ENCODE data around the gene VPS18.

Gene VPS18

GRCh38 chr15:40871749-40872617 lies 22.3 kb upstream of the VPS18 start:
- DNase-seq: no peak

- DNase-seq: no peak
Measured at GRCh38 chr15:40872791-40873693, 21.2 kb upstream of the VPS18 start.

DNA sequence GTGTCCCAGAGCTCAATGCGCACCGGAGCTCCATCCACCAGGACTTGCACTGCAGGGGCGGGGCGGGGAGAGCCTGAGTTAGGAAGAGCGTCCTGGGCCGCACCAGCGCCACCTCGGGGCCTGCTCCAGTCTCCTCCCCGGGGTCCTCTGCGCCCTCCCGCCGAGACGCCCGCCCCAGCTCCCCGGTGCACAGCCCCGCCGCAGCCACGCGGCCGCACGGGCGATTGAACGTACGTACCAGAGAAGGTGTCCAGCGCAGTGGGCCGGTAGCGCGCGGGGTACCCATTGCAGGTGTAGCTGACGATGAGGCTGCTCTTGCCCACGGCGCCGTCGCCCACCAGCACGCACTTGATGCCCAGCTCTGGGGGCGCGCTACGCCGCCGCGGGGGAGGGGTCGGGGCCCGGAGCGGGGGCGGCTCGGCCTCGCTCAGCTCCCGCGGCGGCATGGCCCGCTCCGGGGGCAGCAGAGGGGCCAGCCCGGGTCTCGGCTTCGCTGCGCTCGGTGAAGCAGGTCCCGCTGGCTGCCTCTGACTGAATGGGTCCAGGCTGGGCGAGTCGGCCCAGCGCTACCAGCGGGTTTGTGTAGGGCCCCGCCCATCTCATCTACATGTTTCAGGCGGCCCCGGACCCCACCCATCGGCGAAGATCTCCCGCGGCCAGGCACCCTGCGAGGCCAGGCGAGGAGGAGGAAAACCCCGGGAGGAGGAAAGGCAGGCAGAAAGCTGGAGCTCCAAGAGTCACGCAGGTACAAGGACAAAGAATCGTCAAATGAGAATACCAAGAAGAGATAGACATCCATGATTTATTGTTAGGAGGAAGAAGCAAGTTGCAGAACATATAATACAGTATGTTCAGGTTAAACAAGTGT lies 20.3 kb upstream of the VPS18 start, which contains the start of gene RHOV:
RHOV (minus strand) TSS at position 541 of the 868 bp plus-strand sequence; CDS start at position 446, 95 bp downstream.
- peak; percentile 37 for DNase-seq

DNA sequence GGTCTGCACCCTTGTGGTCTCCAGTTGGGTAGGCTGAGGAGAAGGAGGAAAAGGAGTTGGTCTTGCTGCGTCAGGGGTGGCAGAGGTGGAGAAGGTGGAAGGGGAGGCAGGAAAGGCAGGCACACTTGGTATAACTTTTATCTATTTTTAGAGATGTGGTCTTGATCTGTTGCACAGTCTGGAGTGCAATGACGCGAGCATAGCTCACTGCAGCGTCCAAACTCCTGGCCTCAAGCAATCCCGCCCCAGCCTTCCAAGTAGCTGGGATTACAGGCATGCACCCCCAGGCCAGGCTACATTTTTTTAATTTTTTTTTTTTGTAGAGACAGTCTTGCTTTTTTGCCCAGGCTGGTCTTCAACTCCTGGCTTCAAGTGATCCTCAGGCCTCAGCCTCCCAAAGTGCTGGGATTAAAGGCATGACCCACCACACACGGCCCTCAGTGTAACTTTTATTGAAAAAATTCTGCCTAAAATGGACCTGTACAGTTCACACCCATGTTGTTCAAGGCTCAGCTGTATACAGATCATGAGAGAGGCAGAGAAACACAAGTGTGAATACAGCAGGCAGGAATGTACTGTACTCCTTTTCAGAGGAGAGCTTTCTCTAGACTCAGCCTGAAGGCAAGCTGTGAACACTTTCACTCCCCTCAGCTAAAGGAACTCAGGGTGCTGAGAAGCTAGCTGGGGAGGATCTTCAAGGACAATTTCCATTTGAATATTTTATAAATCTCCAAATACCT lies 18.1 kb upstream of the VPS18 start:
- no peak for DNase-seq

DNA sequence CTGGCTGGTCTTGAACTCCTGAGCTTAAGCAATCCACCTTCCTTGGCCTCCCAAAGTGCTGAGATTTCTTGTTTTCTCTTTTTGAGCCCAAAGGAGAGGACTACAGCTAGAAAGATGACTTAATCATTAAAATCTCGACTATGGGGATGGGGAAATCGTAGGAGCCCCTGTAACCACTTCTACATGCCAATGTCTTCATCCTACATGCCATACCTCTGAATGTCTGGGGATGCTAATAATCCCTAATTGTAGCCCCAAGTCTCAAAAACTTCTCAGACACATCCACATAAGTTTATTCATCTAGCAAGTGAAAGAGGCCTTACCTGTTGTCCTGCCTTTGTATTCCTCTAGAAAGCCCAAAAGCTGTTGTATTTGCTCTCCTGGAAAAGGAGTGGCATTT lies 16.6 kb upstream of the VPS18 start:
- DNase-seq: no peak

GRCh38 chr15:40878785-40879184 lies 15.5 kb upstream of the VPS18 start:
- no peak for DNase-seq

DNA sequence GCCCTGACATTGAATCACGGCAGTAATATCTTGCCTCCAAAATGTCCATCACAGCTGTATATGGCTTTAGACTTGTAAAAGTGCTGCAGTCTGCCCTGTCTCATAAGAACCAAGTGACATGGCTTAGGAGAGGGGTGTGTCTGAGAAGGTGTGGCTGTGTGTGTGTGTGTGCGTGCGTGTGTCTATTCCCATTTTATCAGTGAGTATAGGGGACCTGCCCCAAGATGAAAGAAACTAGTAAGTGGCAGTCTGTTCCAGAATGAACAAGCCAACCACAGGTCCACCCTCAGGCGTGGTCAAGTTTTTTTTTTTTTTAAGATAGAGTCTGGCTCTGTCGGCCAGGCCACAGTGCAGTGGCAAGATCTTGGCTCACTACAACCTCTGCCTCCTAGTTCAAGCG lies 14.6 kb upstream of the VPS18 start:
- no peak for DNase-seq

DNA sequence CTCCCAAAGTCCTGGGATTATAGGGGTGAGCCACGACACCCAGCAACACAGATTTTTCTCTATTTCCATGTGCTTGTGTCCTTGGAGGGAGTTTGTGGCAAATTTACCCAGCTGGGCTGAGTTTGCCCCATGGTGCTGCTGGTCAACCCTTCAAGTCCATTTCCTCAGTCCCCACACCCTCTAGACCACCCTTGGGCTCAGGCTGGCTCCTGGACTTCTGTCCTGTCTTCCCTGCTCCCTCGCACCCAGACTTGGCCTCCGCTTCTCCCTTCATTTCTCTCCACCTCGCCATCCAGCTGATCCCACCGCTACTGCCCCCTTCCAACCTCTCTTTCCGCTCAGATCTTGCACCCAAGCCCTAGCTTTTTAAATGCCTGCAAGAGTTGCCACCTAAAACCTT lies 12.9 kb upstream of the VPS18 start:
- no peak for DNase-seq

- no peak for DNase-seq
Measured at GRCh38 chr15:40886586-40886985, 7.7 kb upstream of the VPS18 start.

DNA sequence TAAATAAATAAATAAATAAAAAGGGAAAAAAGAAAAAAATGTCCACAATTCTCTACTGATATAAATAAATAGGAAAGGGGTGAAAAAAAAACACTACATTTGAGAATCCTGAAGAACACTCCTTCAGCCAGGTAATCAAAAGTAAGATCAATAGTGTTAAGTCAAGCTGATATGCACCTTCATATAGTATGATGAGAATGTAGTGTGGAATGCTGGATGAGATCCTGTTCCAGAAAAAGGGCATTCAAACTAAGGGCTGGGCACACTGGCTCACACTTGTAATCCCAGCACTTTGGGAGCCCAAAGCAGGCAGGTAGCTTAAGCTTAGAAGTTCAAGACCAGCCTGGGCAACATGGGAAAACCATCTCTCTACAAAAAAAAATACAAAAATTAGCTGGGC lies 5.1 kb upstream of the VPS18 start:
- DNase-seq: no peak

GRCh38 chr15:40891138-40891537 lies 3.1 kb upstream of the VPS18 start:
- no peak for DNase-seq

GRCh38 chr15:40891810-40892446 lies 2.3 kb upstream of the VPS18 start:
- DNase-seq: peak; percentile 48

- DNase-seq: no peak
Measured at GRCh38 chr15:40892447-40893012, 1.7 kb upstream of the VPS18 start.

DNA sequence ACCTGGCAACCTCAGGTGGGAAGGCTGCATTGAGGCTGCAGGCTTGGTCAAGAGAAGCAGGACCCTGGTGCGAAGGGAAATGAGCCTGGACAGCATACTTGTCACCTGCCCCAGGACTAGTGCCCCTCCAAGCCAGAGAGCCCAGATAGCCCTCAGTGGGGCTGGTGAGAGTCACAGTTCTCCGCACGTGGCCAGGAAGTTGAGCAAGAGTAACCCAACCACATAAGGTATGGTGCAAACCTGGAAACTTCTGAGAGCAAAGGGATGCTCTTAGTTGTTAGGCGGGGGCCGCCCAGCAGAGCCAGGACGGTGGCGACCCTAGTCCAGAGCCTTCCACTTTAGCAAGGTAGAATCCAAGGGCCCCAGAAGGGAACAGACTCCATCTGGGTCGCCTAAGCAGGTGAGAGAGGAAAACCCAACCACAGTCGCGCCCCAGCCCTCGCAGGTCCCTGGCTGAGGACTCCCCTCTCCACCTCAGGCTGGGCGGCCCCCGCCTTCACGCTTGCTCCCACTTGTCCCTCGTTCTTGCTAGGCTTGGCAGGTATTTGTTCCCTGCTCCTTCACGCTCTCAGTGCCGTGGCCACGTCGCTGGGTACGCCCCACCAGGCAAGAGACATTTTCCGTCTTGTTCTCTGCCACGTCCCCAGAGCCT lies 1.1 kb upstream of the VPS18 start:
- no peak for DNase-seq

DNA sequence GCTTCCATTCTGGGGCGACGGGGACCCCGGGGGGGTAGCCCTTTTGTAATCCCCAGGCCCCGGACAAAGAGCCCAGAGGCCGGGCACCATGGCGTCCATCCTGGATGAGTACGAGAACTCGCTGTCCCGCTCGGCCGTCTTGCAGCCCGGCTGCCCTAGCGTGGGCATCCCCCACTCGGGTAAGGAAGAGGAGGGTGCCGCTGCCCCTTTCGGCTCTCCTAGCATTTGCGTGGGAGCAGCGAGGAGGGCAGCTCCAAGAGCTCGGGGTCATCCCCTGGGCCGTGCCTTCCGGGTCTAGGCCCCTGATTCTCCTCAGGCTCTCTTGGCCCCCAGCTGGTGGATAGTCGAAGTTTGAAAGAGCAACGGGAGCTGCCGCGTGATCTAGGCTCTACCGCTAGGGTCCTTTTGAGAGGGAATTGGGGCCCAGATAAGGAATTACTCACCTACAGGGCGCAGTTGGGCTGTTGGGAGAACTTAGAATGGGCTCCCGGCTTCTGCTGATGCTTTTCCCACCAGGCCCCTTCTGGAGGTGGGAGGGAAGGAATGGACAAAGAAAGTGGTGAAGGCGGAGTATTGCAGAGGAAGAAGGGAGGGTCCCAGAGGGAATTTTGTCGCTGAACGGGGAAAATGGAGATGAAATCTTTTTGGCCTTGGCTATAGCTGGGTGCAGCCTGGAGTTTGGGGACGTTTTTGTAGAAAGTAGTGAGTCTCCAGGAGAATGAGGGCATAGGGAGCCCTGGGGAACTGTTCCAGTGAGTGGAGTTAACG lies 615 bp downstream of the VPS18 start:
- peak; percentile 74 for DNase-seq

DNA sequence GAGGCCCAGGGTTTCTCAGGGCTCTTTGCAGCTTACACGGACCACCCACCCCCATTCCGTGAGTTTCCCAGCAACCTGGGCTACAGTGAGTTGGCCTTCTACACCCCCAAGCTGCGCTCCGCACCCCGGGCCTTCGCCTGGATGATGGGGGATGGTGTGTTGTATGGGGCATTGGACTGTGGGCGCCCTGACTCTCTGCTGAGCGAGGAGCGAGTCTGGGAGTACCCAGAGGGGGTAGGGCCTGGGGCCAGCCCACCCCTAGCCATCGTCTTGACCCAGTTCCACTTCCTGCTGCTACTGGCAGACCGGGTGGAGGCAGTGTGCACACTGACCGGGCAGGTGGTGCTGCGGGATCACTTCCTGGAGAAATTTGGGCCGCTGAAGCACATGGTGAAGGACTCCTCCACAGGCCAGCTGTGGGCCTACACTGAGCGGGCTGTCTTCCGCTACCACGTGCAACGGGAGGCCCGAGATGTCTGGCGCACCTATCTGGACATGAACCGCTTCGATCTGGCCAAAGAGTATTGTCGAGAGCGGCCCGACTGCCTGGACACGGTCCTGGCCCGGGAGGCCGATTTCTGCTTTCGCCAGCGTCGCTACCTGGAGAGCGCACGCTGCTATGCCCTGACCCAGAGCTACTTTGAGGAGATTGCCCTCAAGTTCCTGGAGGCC lies 5.4 kb downstream of the VPS18 start:
- no peak for DNase-seq

DNA sequence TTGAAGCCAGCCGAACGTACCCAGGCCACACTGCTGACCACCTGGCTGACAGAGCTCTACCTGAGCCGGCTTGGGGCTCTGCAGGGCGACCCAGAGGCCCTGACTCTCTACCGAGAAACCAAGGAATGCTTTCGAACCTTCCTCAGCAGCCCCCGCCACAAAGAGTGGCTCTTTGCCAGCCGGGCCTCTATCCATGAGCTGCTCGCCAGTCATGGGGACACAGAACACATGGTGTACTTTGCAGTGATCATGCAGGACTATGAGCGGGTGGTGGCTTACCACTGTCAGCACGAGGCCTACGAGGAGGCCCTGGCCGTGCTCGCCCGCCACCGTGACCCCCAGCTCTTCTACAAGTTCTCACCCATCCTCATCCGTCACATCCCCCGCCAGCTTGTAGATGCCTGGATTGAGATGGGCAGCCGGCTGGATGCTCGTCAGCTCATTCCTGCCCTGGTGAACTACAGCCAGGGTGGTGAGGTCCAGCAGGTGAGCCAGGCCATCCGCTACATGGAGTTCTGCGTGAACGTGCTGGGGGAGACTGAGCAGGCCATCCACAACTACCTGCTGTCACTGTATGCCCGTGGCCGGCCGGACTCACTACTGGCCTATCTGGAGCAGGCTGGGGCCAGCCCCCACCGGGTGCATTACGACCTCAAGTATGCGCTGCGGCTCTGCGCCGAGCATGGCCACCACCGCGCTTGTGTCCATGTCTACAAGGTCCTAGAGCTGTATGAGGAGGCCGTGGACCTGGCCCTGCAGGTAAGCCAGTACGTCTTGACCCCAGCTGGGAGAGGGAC lies 6.2 kb downstream of the VPS18 start:
- DNase-seq: no peak

- DNase-seq: no peak
Measured at GRCh38 chr15:40901053-40901443, 6.8 kb downstream of the VPS18 start.
